Osteocyte (in vitro differentiated cells): ENCODE data around the gene FAM83F. TPM values are rescaled to one million over a fixed set of nuclear protein-coding genes. Genes with fewer than 3 reads are reported as not detected.

Experiments used
- DNase-seq: peaks from one replicate; pipeline ENCODE4 v3.0.0; 2021; ENCODE audit warnings: mixed read lengths; ENCODE audit not compliant: unreplicated experiment; ENCODE audit errors: extremely low spot score
- H3K27ac Mint-ChIP-seq: one replicate; pipeline ENCODE4 v1.8.0; 2021; ENCODE audit warnings: mild to moderate bottlenecking, mixed read lengths; ENCODE audit not compliant: unreplicated experiment
- H3K27me3 Mint-ChIP-seq: one replicate; pipeline ENCODE4 v1.8.0; 2021; ENCODE audit warnings: mixed read lengths; ENCODE audit not compliant: unreplicated experiment
- H3K36me3 Mint-ChIP-seq: one replicate; pipeline ENCODE4 v1.8.0; 2021; ENCODE audit warnings: mixed read lengths; ENCODE audit not compliant: unreplicated experiment
- H3K4me1 Mint-ChIP-seq: one replicate; pipeline ENCODE4 v1.8.0; 2021; ENCODE audit warnings: mixed read lengths; ENCODE audit not compliant: unreplicated experiment
- H3K4me3 Mint-ChIP-seq: one replicate; pipeline ENCODE4 v1.8.0; 2021; ENCODE audit warnings: mild to moderate bottlenecking, moderate library complexity, mixed read lengths; ENCODE audit not compliant: unreplicated experiment
- H3K9me3 Mint-ChIP-seq: one replicate; pipeline ENCODE4 v1.8.0; 2021; ENCODE audit warnings: mixed read lengths; ENCODE audit not compliant: unreplicated experiment
- total RNA-seq: library from RNA; stranded (reverse); gene quantifications from 2 replicates; pipeline ENCODE4 v1.2.1, GENCODE V29; 2021
- TF ChIP-seq, protein P1 (sequence below): fragments of 200-600 bp; sonication (generic); IDR thresholded peaks from 2 replicates; pipeline ENCODE4 v1.5.0; 2021; ENCODE audit warnings: antibody characterized with exemption, mild to moderate bottlenecking, moderate library complexity

The FAM83F gene
- total RNA-seq, 1 donor from 2014 or later = not detected

DNA sequence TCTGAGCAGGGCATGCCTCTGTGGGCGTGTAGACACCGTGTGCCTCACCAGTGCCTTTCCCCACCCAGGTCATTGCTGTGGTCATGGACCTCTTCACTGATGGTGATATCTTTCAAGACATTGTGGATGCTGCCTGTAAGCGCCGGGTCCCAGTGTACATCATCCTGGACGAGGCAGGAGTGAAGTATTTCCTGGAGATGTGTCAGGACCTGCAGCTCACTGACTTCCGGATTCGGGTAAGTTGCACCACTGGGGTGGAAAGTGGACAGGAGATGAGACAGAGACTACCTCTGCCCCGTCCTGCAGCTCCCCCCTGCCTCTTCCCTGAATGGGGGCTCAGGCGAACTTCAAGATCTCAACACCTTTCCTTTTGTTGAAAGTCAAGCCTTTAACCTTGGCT lies 24.3 kb downstream of the FAM83F start:
- Mint-ChIP-seq H3K27ac (no peak overlapping the region), H3K4me1 (no peaks in the 10 kb centered on the region), H3K27me3 (peaks cover 28% of the 10 kb centered on the region), H3K9me3 (no peaks in the 10 kb centered on the region), H3K36me3 (no peaks in the 10 kb centered on the region), H3K4me3 (no peak overlapping the region)
- TF ChIP-seq, protein P1, sequence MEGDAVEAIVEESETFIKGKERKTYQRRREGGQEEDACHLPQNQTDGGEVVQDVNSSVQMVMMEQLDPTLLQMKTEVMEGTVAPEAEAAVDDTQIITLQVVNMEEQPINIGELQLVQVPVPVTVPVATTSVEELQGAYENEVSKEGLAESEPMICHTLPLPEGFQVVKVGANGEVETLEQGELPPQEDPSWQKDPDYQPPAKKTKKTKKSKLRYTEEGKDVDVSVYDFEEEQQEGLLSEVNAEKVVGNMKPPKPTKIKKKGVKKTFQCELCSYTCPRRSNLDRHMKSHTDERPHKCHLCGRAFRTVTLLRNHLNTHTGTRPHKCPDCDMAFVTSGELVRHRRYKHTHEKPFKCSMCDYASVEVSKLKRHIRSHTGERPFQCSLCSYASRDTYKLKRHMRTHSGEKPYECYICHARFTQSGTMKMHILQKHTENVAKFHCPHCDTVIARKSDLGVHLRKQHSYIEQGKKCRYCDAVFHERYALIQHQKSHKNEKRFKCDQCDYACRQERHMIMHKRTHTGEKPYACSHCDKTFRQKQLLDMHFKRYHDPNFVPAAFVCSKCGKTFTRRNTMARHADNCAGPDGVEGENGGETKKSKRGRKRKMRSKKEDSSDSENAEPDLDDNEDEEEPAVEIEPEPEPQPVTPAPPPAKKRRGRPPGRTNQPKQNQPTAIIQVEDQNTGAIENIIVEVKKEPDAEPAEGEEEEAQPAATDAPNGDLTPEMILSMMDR = no peak
- no peak for DNase-seq

DNA sequence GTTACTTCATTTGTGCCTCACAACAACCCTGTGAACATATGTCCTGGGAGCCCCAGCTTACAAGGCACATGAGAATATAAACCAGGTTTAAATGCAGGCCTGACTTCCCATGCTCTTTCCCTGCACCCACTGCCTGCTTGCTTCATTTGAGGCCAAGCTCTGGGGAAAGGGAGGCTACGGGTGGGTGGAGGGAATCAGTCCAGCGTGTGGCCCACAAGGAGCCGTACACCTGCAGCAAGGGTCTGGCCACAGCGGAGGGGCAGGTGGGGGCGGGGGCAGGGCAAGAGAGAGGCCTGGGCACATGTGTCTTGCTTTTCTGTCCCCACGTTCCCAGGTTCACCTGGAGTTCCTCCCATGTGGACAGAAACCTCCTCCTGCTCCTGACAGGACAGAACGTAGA lies 26.2 kb downstream of the FAM83F start:
- Mint-ChIP-seq H3K9me3 (no peaks in the 10 kb centered on the region), H3K4me1 (no peaks in the 10 kb centered on the region), H3K36me3 (no peaks in the 10 kb centered on the region), H3K27ac (no peak overlapping the region), H3K27me3 (peaks cover 13% of the 10 kb centered on the region), H3K4me3 (no peak overlapping the region)
- no peak for DNase-seq
- TF ChIP-seq, protein P1 = no peak

DNA sequence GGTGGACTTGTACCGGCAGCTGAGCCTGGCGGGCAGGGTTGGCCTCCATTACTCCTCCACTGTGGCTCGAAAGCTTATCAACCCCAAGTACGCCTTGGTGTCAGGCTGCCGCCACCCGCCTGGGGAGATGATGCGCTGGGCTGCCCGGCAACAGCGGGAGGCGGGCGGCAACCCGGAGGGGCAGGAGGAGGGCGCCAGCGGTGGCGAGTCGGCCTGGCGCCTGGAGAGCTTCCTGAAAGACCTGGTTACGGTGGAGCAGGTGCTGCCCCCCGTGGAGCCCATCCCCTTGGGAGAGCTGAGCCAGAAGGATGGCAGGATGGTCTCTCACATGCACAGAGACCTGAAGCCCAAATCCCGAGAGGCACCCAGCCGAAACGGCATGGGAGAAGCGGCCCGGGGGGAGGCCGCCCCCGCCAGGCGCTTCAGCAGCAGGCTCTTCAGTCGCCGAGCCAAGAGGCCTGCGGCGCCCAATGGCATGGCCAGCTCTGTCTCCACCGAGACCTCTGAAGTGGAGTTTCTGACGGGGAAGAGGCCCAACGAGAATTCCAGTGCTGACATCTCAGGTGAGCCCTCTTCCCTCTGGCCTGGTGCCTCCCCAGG lies 26.7 kb downstream of the FAM83F start:
- no peak overlapping the region for H3K4me3 Mint-ChIP-seq
- no peaks in the 10 kb centered on the region for H3K9me3 Mint-ChIP-seq
- TF ChIP-seq, protein P1 = no peak
- no peaks in the 10 kb centered on the region for H3K4me1 Mint-ChIP-seq
- H3K27ac Mint-ChIP-seq = no peak overlapping the region
- DNase-seq = no peak
- H3K27me3 Mint-ChIP-seq = peaks cover 12% of the 10 kb centered on the region
- H3K36me3 Mint-ChIP-seq = no peaks in the 10 kb centered on the region

DNA sequence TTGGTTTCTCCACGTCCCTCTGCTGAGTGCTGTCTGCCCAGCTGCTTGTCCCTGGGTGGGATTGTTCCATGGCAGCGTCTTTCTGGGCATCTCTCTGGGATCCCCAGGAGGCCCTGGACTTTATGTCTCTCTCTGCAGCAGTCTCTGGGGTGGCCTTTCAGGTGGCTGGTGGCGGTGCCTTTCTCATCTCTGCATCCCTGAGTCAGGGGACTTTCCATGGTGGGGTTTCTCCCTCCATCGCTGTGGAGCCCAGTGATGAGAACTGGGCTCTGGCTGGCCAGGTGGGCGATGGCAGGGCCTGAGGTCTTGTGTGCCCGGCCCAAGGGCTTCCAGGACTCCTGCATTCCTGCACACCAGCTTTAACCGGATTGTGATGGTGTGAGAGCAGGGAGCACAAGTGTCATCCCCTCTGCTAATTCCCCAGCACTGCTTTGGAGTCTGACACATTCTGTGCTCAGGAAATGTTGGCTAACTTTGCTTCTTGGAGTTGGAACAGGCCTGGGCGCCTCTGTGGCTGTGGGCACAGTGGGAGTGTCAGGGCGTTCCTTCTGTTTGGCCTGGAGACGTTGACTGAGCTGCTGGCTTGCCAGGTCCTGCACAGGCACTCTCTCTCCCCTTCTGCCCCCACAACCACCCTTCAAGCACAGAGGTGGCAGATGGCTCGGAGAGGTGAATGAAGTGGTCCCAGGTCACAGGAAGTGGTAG lies 27.9 kb downstream of the FAM83F start:
- Mint-ChIP-seq H3K36me3 (no peaks in the 10 kb centered on the region), H3K27ac (no peak overlapping the region), H3K4me3 (no peak overlapping the region), H3K9me3 (no peaks in the 10 kb centered on the region), H3K4me1 (no peaks in the 10 kb centered on the region), H3K27me3 (peaks cover 12% of the 10 kb centered on the region)
- TF ChIP-seq, protein P1 = no peak
- DNase-seq = no peak

DNA sequence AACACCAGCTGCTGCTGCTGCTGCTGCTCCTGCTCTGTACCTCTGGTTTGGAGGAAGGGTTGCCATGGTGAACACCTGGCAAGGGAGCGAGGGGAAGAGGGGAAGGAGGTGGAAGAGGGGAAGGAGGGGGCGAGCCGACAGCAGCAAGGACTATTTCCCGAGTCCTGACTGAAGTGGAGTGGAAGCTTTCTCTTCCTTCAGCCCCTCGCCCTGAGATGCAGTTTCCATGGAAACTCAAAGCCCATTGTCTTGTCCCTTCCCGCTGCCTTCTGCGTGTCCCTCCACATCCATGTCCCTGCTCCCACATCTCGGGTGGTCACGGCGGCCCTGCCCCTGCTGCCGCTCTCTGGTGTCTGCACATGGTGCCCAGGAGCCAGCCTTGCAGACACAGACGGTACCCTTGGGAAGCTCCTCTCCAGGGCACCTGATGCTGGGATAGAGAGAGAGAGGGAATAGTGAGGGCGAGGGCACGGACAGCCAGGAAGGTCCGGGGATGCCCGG lies 28.6 kb downstream of the FAM83F start:
- Mint-ChIP-seq H3K27ac (no peak overlapping the region), H3K4me1 (no peaks in the 10 kb centered on the region), H3K27me3 (peaks cover 12% of the 10 kb centered on the region), H3K36me3 (no peaks in the 10 kb centered on the region), H3K9me3 (no peaks in the 10 kb centered on the region), H3K4me3 (no peak overlapping the region)
- no peak for DNase-seq
- TF ChIP-seq, protein P1 = no peak
